ENCODE data around the gene PI4K2B.

- TF ChIP-seq PATZ1 (CRISPR knock-in tag; IDR thresholded peaks at IDR 0.05; ENCODE audit: borderline replicate concordance) = no peak
- no peak for TF ChIP-seq PPARA (CRISPR knock-in tag; IDR thresholded peaks at IDR 0.05; ENCODE audit: borderline replicate concordance)
- no peak for TF ChIP-seq RARB (CRISPR knock-in tag; IDR thresholded peaks at IDR 0.05)
- TF ChIP-seq ZFP30 (CRISPR knock-in tag; IDR thresholded peaks at IDR 0.05) = no peak
- TF ChIP-seq ZC3H10 (CRISPR knock-in tag; IDR thresholded peaks at IDR 0.05) = no peak
- no peak for TF ChIP-seq CREB5 (CRISPR knock-in tag; IDR thresholded peaks at IDR 0.05; ENCODE audit: low read depth)
- TF ChIP-seq ZFP3 (CRISPR knock-in tag; IDR thresholded peaks at IDR 0.05) = no peak
- no peak for TF ChIP-seq ZNF565 (CRISPR knock-in tag; conservative IDR thresholded peaks at IDR 0.05; ENCODE audit: low read depth)
- no peak for TF ChIP-seq OSR1 (CRISPR knock-in tag; IDR thresholded peaks at IDR 0.05)
- no peak for TF ChIP-seq SNAI2 (CRISPR knock-in tag; IDR thresholded peaks at IDR 0.05)
- TF ChIP-seq TCF4 (CRISPR knock-in tag; IDR thresholded peaks at IDR 0.05; ENCODE audit: borderline replicate concordance) = no peak
- no peak for TF ChIP-seq GLIS3 (CRISPR knock-in tag; IDR thresholded peaks at IDR 0.05)
- TF ChIP-seq TOX (CRISPR knock-in tag; IDR thresholded peaks at IDR 0.05; ENCODE audit: borderline replicate concordance) = no peak
- TF ChIP-seq ESRRG (CRISPR knock-in tag; IDR thresholded peaks at IDR 0.05) = no peak
Observed at GRCh38 chr4:25307596-25307995, 73.8 kb downstream of the PI4K2B start.
